Astrocyte of the spinal cord (primary cell): Measurements from ENCODE around the gene TMPRSS13.

Experiments
- DNase-seq: peaks from one replicate; pipeline ENCODE4 v3.0.0; 2011; ENCODE audit warnings: low read depth, low spot score
- H3K4me3 ChIP-seq: 2 replicates; pipeline ENCODE4 v1.5.1; 2011; ENCODE audit warnings: low read depth, mild to moderate bottlenecking, low read length, moderate library complexity
- CTCF ChIP-seq: IDR thresholded peaks from 2 replicates; pipeline ENCODE4 v1.5.1; 2012; ENCODE audit warnings: low read depth, mild to moderate bottlenecking, low read length, inconsistent platforms
- in situ Hi-C: cut with HindIII; loops from 2 replicates; pipeline ENCODE4 v1.10.0; 2017; ENCODE audit warnings: low sequenced_read_pairs

The TMPRSS13 gene

DNA sequence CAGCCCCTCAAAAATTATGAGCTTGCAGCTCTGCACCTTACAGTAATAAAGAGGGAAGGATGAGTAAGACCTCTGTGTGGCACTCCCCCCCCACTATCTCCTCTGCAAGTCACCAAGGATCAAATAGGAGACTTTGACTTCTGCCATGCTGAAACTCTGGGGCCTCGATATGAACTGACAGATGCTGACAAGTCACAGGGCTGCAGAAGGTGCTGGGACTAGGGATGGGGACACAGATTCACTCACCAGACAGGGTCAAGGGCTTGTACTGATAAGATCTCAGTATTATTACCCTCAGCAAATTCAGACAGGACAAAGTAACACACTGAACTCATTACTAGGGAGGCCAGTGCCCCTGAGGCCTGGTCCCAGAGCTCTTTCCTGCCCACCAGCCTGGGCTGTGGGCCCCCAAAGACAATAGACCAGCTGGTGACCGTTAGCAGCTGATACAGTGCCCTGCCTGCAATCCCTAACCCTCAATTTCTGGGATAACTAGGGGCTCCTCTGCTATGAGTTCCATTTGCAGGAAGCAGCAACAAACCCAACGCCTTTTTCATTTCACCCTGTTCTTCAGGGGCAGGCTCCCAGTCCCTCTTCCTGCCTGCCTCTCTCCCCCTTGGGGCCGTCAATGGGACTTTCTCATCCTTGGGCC is 20.1 kb downstream of the TMPRSS13 start:
- in situ Hi-C loops = no loop called here
- no peak for TF ChIP-seq CTCF
- DNase-seq = no peak
- H3K4me3 ChIP-seq = no peak overlapping the region

DNA sequence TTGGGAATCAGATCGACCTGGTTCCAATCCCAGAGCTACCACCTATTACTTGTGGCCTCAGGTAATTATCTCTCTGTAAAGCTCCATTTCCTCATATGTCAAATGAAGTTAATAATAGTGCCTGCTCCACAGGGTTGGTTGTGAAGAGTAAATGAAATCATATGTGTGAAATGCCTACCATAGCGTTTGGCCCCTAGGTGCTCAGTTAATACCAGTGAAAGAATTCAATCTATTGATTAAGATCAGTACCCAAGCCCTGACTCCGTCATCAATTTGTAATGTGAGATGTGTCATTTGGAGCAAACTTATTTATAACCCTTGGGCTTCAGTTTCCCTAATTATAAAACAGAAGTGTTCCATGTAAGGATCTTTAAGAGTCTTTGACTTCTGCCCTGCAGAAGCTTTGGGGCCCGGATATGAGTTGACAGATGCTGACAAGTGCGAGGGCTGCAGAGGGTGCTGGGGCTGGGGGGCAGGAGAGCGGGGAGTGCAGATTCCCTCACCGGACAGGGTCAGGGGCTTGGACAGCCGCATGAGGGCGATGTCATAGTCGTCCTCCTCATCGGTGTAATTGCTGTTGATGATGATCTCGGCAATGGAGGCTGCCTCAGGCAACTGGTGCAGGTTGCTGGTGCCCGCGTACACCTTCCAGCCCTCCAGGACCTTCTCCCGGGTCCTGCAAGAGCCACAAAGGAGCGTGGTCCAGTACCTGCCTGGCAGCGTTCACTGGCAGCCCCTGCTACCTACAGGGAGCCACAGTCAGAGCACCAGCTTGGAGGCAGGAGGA is 20.9 kb downstream of the TMPRSS13 start:
- in situ Hi-C loops = no loop called here
- no peak for DNase-seq
- no peak for TF ChIP-seq CTCF
- H3K4me3 ChIP-seq = no peak overlapping the region

DNA sequence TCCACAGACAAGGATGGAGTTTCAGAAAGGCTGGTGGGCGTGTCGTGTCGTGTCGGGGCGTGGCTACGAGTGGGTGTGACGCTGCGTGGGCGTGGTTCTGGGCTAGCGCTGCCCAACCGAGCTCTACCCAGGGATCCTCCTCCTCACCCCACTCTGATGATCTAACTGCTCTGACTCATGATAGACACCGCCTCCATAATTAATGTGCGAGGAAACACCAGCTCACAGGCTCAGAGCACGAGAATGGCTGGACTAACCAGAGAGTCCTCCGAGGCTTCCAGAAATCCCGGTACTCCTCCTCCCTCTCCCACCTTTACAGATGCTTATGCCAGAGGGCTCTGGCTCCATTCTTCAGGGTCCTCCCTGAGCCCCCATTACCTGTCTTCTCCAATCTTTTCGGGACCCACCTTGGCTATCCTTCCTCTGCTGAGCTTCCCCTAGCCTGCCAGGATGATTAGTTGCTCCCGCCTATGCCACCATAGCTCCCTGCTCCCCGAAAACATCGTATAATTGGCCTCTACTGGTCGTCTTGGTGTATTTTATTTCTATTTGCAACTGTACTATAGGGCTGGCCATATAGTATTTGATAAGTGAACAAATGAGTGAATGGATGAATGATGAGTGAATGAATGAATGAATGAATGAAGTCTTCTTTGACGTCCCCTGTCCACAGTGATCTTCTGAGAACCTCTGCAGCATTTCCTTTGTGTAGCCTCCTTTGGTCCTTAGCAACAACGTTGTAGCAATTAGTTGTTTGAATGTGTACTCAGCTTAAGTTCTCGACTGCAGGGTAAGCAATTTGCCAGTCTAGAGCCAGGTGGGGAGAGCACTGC is 21.7 kb downstream of the TMPRSS13 start:
- in situ Hi-C loops = no loop called here
- peak; percentile 90 for DNase-seq
- TF ChIP-seq CTCF = no peak
- no peak overlapping the region for H3K4me3 ChIP-seq

DNA sequence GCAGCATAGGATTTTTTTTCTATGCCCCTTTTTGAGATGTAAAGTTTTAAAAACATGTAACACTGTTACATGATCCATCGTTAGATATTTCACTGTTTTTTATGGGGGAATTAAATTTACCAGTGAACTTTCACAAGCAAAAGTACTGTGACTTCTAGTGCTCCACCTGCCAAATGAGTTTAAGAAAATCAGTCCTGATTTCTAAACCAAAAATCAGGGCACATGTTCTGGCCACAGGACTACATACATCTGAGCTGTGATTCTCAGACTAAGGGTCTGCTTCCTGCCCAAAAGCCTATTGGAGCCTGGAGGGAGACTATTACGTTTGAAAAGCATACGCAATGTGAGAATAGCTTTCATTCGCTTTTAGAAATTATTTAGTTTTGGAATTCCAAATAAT is 22.5 kb downstream of the TMPRSS13 start:
- no peak for TF ChIP-seq CTCF

GRCh38 chr11:117906126-117906525 is 23.1 kb downstream of the TMPRSS13 start:
- no peak for TF ChIP-seq CTCF
- DNase-seq = no peak
- in situ Hi-C loops = no loop called here
- H3K4me3 ChIP-seq = no peak overlapping the region

More for the DNA sequence above, 22.5 kb downstream of the TMPRSS13 start:
- no peak for DNase-seq
- in situ Hi-C loops = no loop called here
- H3K4me3 ChIP-seq = no peak overlapping the region

GRCh38 chr11:117905524-117905923 is 23.7 kb downstream of the TMPRSS13 start:
- in situ Hi-C loops = no loop called here
- no peak overlapping the region for H3K4me3 ChIP-seq
- no peak for TF ChIP-seq CTCF
- DNase-seq = no peak
